H1 (cell line): ENCODE results near the gene NCAPD2. TPM values are rescaled to one million over a fixed set of nuclear protein-coding genes. Genes with fewer than 3 reads are reported as not detected.

Experiments used
- CTCF ChIA-PET: fragments of 300-600 bp; sonication (Branson Sonifier 250); formaldehyde crosslinking; loops from one replicate; lab custom pipeline; 2021; ENCODE audit not compliant: partially characterized antibody; lab: Charles Lee
- POLR2A ChIA-PET: fragments of 300-600 bp; sonication (Branson Sonifier 250); formaldehyde crosslinking; loops from one replicate; lab custom pipeline; 2021; ENCODE audit warnings: inconsistent platforms; ENCODE audit not compliant: partially characterized antibody; lab: Charles Lee
- DNase-seq, 2 experiments: peaks; one replicate each; pipeline versions ENCODE4 v3.0.0 to v3.0.0-alpha.2; 2010 to 2022; ENCODE audit warnings: low spot score in 2 of 2, low read depth in 1 of 2, mixed read lengths in 1 of 2
- FAIRE-seq: peaks from 2 replicates; lab custom pipeline; 2011; peaks lifted over from hg19 to GRCh38; lab: Jason Lieb, UNC
- H2AFZ ChIP-seq: 2 replicates; pipeline ENCODE4 v1.8.1; 2012; ENCODE audit warnings: low read length, inconsistent platforms
- H2AK5ac ChIP-seq: 2 replicates; pipeline ENCODE4 v1.6.1; 2013; ENCODE audit warnings: low read depth, low read length
- H2BK120ac ChIP-seq: replicated peaks from 2 replicates; pipeline ENCODE3; 2013; ENCODE audit warnings: low read depth, low read length, inconsistent platforms
- H2BK12ac ChIP-seq: 2 replicates; pipeline ENCODE4 v1.6.1; 2013; ENCODE audit warnings: low read depth, low read length
- H2BK15ac ChIP-seq: 2 replicates; pipeline ENCODE4 v1.6.1; 2013; ENCODE audit warnings: low read length
- H2BK20ac ChIP-seq: 2 replicates; pipeline ENCODE4 v1.6.1; 2013; ENCODE audit warnings: low read length
- H2BK5ac ChIP-seq: 2 replicates; pipeline ENCODE4 v1.6.1; 2013; ENCODE audit warnings: low read depth, low read length
- H3K14ac ChIP-seq: 2 replicates; pipeline ENCODE4 v1.6.1; 2013; ENCODE audit warnings: inconsistent platforms; ENCODE audit not compliant: insufficient read length
- H3K18ac ChIP-seq: 2 replicates; pipeline ENCODE4 v1.6.1; 2013; ENCODE audit warnings: low read length; ENCODE audit errors: extremely low read depth
- H3K23ac ChIP-seq: 2 replicates; pipeline ENCODE4 v1.6.1; 2013; ENCODE audit warnings: inconsistent platforms; ENCODE audit not compliant: insufficient read length
- H3K23me2 ChIP-seq: 2 replicates; pipeline ENCODE4 v1.6.1; 2013; ENCODE audit warnings: low read depth, low read length
- H3K27ac ChIP-seq: 2 replicates; pipeline ENCODE4 v1.6.1; 2011; ENCODE audit warnings: low read depth, low read length, inconsistent platforms
- H3K27me3 ChIP-seq, 4 experiments: replicated peaks in 1 of 4; 1 replicate in 1 of 4; 2 replicates in 3 of 4; pipeline versions ENCODE4 v1.6.1 to v1.8.1; 2011 to 2013; ENCODE audit warnings: low read length in 3 of 4, mild to moderate bottlenecking in 3 of 4, inconsistent platforms in 2 of 4, mixed read lengths in 2 of 4, moderate library complexity in 1 of 4; ENCODE audit not compliant: control insufficient read depth in 3 of 4, insufficient read depth in 3 of 4; ENCODE audit errors: extremely low read depth in 1 of 4
- H3K36me3 ChIP-seq, 4 experiments: 2 replicates each; pipeline versions ENCODE4 v1.6.1 to v1.8.1; 2011 to 2013; ENCODE audit warnings: mild to moderate bottlenecking in 4 of 4, low read length in 3 of 4, moderate library complexity in 2 of 4, control low read depth in 1 of 4, inconsistent platforms in 1 of 4; ENCODE audit not compliant: insufficient read depth in 4 of 4, control insufficient read depth in 2 of 4
- H3K4ac ChIP-seq: replicated peaks from 2 replicates; pipeline ENCODE3; 2013; ENCODE audit warnings: low read length, low read depth, mixed read lengths, inconsistent platforms; ENCODE audit not compliant: insufficient read length
- H3K4me1 ChIP-seq, 4 experiments: replicated peaks in 1 of 4; 1 replicate in 1 of 4; 2 replicates in 3 of 4; pipeline versions ENCODE4 v1.6.1 to v1.8.1; 2011 to 2013; ENCODE audit warnings: low read length in 3 of 4, inconsistent platforms in 2 of 4, mixed read lengths in 1 of 4; ENCODE audit not compliant: insufficient read depth in 4 of 4, control insufficient read depth in 3 of 4
- H3K4me2 ChIP-seq, 2 experiments: 2 replicates each; pipeline versions ENCODE4 v1.6.1 to v1.8.1; 2011 to 2013; ENCODE audit warnings: low read depth in 2 of 2, low read length in 2 of 2, control low read depth in 1 of 2, inconsistent platforms in 1 of 2, mild to moderate bottlenecking in 1 of 2; ENCODE audit not compliant: insufficient read depth in 1 of 2
- H3K4me3 ChIP-seq, 4 experiments: fragments of 200-600, 300-600 bp in 1 of 4; sonication (generic), shearing (Covaris generic), sonication (Bioruptor Twin) in 1 of 4; 2 replicates each; pipeline versions ENCODE4 v1.5.1 to v1.8.1; 2011 to 2016; ENCODE audit warnings: low read length in 4 of 4, low read depth in 3 of 4, control low read depth in 2 of 4, inconsistent platforms in 2 of 4, mild to moderate bottlenecking in 2 of 4, mixed read lengths in 1 of 4, moderate library complexity in 1 of 4; ENCODE audit not compliant: insufficient read depth in 2 of 4; ENCODE audit errors: extremely low read depth in 1 of 4
- H3K56ac ChIP-seq: replicated peaks from 2 replicates; pipeline ENCODE3; 2013; ENCODE audit warnings: low read depth, mild to moderate bottlenecking, mixed read lengths, low read length, inconsistent platforms; ENCODE audit not compliant: insufficient read length
- H3K79me1 ChIP-seq: 2 replicates; pipeline ENCODE4 v1.6.1; 2013; ENCODE audit warnings: low read depth, low read length, control low read depth
- H3K79me2 ChIP-seq, 2 experiments: 2 replicates each; pipeline versions ENCODE4 v1.6.1 to v1.8.1; 2012 to 2013; ENCODE audit warnings: low read length in 2 of 2, mild to moderate bottlenecking in 2 of 2, inconsistent platforms in 1 of 2; ENCODE audit not compliant: insufficient read depth in 2 of 2, control insufficient read depth in 1 of 2
- H3K9ac ChIP-seq, 4 experiments: replicated peaks in 1 of 4; 1 replicate in 1 of 4; 2 replicates in 3 of 4; pipeline versions ENCODE4 v1.6.1 to v1.8.1; 2011 to 2013; ENCODE audit warnings: low read depth in 3 of 4, low read length in 3 of 4, control low read depth in 2 of 4, mild to moderate bottlenecking in 2 of 4, moderate library complexity in 2 of 4, inconsistent platforms in 1 of 4; ENCODE audit errors: extremely low read depth in 1 of 4
- H3K9me3 ChIP-seq, 2 experiments: 2 replicates each; pipeline versions ENCODE4 v1.6.1 to v1.8.1; 2012 to 2013; ENCODE audit warnings: mild to moderate bottlenecking in 2 of 2, moderate library complexity in 2 of 2, control low read depth in 1 of 2, inconsistent platforms in 1 of 2, low read depth in 1 of 2, low read length in 1 of 2, mixed read lengths in 1 of 2; ENCODE audit not compliant: insufficient read depth in 2 of 2
- H4K20me1 ChIP-seq, 2 experiments: replicated peaks in 1 of 2; 2 replicates each; pipeline versions ENCODE3 to v1.8.1; 2011 to 2013; ENCODE audit warnings: inconsistent platforms in 2 of 2, low read length in 2 of 2, mild to moderate bottlenecking in 1 of 2; ENCODE audit not compliant: insufficient read depth in 2 of 2, control insufficient read depth in 1 of 2
- H4K5ac ChIP-seq: 2 replicates; pipeline ENCODE4 v1.6.1; 2013; ENCODE audit warnings: low read length, low read depth, mixed read lengths, inconsistent platforms; ENCODE audit not compliant: insufficient read length
- H4K8ac ChIP-seq: 2 replicates; pipeline ENCODE4 v1.8.0; 2013; ENCODE audit warnings: mild to moderate bottlenecking, moderate library complexity, low read length, inconsistent platforms; ENCODE audit not compliant: insufficient read depth; ENCODE audit errors: extremely low read depth
- H4K91ac ChIP-seq: replicated peaks from 2 replicates; pipeline ENCODE3; 2013; ENCODE audit warnings: low read length, mixed read lengths, inconsistent platforms; ENCODE audit not compliant: insufficient read length
- BACH1 ChIP-seq: IDR thresholded peaks from 2 replicates; pipeline ENCODE4 v1.6.1; 2012; ENCODE audit warnings: low read length, improper control_type of control experiment
- FOSL1 ChIP-seq: IDR thresholded peaks from 2 replicates; pipeline ENCODE4 v1.6.1; 2011; ENCODE audit warnings: mild to moderate bottlenecking, low read depth, low read length, moderate library complexity; ENCODE audit not compliant: insufficient read depth
- HDAC6 ChIP-seq: IDR thresholded peaks from one replicate; pipeline ENCODE4 v1.7.1; 2012; ENCODE audit warnings: low read depth, mild to moderate bottlenecking, inconsistent platforms, low read length, moderate library complexity
- POLR2A ChIP-seq, 2 experiments: IDR thresholded peaks; 1 replicate in 1 of 2; 2 replicates in 1 of 2; pipeline ENCODE4 v1.6.1; 2011; ENCODE audit warnings: low read depth in 2 of 2, low read length in 2 of 2, mild to moderate bottlenecking in 2 of 2; ENCODE audit errors: control extremely low read depth in 1 of 2
- RAD21 ChIP-seq, 2 experiments: IDR thresholded peaks in 1 of 2; conservative IDR thresholded peaks in 1 of 2; 2 replicates each; pipeline ENCODE4 v1.6.1; 2011; ENCODE audit warnings: low read depth in 2 of 2, low read length in 2 of 2, improper control_type of control experiment in 1 of 2, inconsistent platforms in 1 of 2, mild to moderate bottlenecking in 1 of 2, moderate library complexity in 1 of 2
- SP1 ChIP-seq: IDR thresholded peaks from 2 replicates; pipeline ENCODE4 v1.6.1; 2011; ENCODE audit warnings: low read depth, low read length
- SP4 ChIP-seq: IDR thresholded peaks from 2 replicates; pipeline ENCODE4 v1.6.1; 2012; ENCODE audit warnings: low read length, inconsistent platforms
- TAF1 ChIP-seq: IDR thresholded peaks from 2 replicates; pipeline ENCODE4 v1.6.1; 2011; ENCODE audit warnings: mild to moderate bottlenecking, low read depth, low read length
- TCF12 ChIP-seq: IDR thresholded peaks from 2 replicates; pipeline ENCODE4 v1.6.1; 2011; ENCODE audit warnings: low read depth, mild to moderate bottlenecking, low read length
- TEAD4 ChIP-seq: IDR thresholded peaks from 2 replicates; pipeline ENCODE4 v1.6.1; 2012; ENCODE audit warnings: low read depth, low read length, inconsistent platforms, mixed read lengths
- WGBS, 2 experiments: shearing (Covaris generic) in 1 of 2; methylation state at CpG; one replicate each; pipeline versions ENCODE4 v1.1.6 to v1.1.7; 2013 to 2015; ENCODE audit warnings: low lambda C conversion rate in 2 of 2, mixed read lengths in 2 of 2, inconsistent platforms in 1 of 2, low coverage in 1 of 2, missing lambda C conversion rate in 1 of 2; ENCODE audit not compliant: insufficient replicate concordance in 2 of 2, insufficient coverage in 1 of 2, insufficient read length in 1 of 2; ENCODE audit errors: extremely low coverage in 1 of 2, missing lambda C conversion rate in 1 of 2; 5-methylcytosine and 5-hydroxymethylcytosine counted together
- polyA plus RNA-seq, 7 experiments: library from polyadenylated mRNA; depleted of rRNA in 3 of 7; stranded (reverse) in 5 of 7; unstranded in 2 of 7; fragments of >200 nt in 5 of 7; fragments of 200-250 nt in 2 of 7; gene quantifications; 1 replicate in 5 of 7; 2 replicates in 1 of 7; 4 replicates in 1 of 7; pipeline versions ENCODE4 v1.2.1 to v1.2.3, GENCODE V29; 2011 to 2013; ENCODE audit warnings: missing spikeins in 2 of 7, mixed read lengths in 2 of 7
- total RNA-seq: library from RNA; stranded (reverse); fragmentation: NEBNext Ultra II Directional; extraction: Animal tissue kit (Norgen Biotek cat#: 25700); gene quantifications from 2 replicates; pipeline ENCODE4 v1.2.1, GENCODE V29; 2021

Gene NCAPD2
- total and polyA plus RNA-seq, 2 of the 8 experiments (the other 6 are each of a cell fraction or from before 2014, with no cell fraction given) = 55.8 to 132 TPM

GRCh38 chr12:6470375-6471163 lies 23.3 kb upstream of the NCAPD2 start, which contains the start of gene VAMP1:
VAMP1 (minus strand) TSS chr12:6470677; CDS start chr12:6470531, 146 bp downstream.
- H4K5ac ChIP-seq = peak within 1 kb of the TSS; percentile 92
- peak within 1 kb of the TSS; percentile 87; the same call in 1 of the 2 replicates for H4K8ac ChIP-seq
- WGBS, 2 experiments = 1% methylated on average over 50 of the region's 69 CpGs; no CpG with 5 or more reads in 1 of the 2 experiments
- peaks cover 0 to 10% of the 10 kb centered on the region in 2 experiments for H4K20me1 ChIP-seq
- H3K56ac ChIP-seq = peak within 1 kb of the TSS; percentile 93
- H3K9ac ChIP-seq = peak within 1 kb of the TSS in 3 of 4 experiments; percentile 75 to 77 (median 77); a peak in 6 of 7 replicates
- H3K4ac ChIP-seq = peak within 1 kb of the TSS; percentile 93
- H3K4me2 ChIP-seq = peak within 1 kb of the TSS; percentile 97 to 98
- FAIRE-seq = no peak
- H2BK15ac ChIP-seq = peak within 1 kb of the TSS; percentile 74
- H3K18ac ChIP-seq = peak within 1 kb of the TSS; percentile 96
- no peak within 1 kb of the TSS for H3K23ac ChIP-seq
- peak within 1 kb of the TSS; percentile 93 for H2AFZ ChIP-seq
- H4K91ac ChIP-seq = peak within 1 kb of the TSS; percentile 26
- H3K4me3 ChIP-seq = peak within 1 kb of the TSS; percentile 75 to 87 (median 86)
- peaks cover 12% of the 10 kb centered on the region for H3K23me2 ChIP-seq
- peak within 1 kb of the TSS; percentile 60; the same call in 1 of the 2 replicates for H2BK12ac ChIP-seq
- peaks cover 0 to 15% of the 10 kb centered on the region in 2 experiments; a peak in 2 of 4 replicates for H3K79me2 ChIP-seq
- H3K14ac ChIP-seq = no peak within 1 kb of the TSS
- POLR2A ChIA-PET = interaction anchor here (0.5 to 6.1 kb wide), 51 partner anchors 9 to 453 kb away, joined by 3 to 84 read pairs (median 4); partner anchors contain the start of genes CD27, CDCA3, GAPDH and LTBR
- peak within 1 kb of the TSS; percentile 67; the same call in 1 of the 2 replicates for H3K27ac ChIP-seq
- H3K36me3 ChIP-seq = peaks cover 0 to 4% (median 0%) of the 10 kb centered on the region in 4 experiments; a peak in 1 of 8 replicates
- peaks cover 4% of the 10 kb centered on the region for H3K79me1 ChIP-seq
- H3K27me3 ChIP-seq = no peaks in the 10 kb centered on the region; a peak in 1 of 7 replicates
- no peak within 1 kb of the TSS for H2BK20ac ChIP-seq
- peak; percentile 91 to 97 for DNase-seq
- peaks cover 0 to 2% of the 10 kb centered on the region in 2 experiments; a peak in 1 of 4 replicates for H3K9me3 ChIP-seq
- H2AK5ac ChIP-seq = no peak within 1 kb of the TSS
- H2BK120ac ChIP-seq = peak within 1 kb of the TSS; percentile 13
- CTCF ChIA-PET = interaction anchor here (0.6 to 1.6 kb wide), 9 partner anchors 9 to 145 kb away, joined by 3 to 7 read pairs (median 4); partner anchors contain the start of gene MRPL51
- peaks cover 3 to 7% (median 3%) of the 10 kb centered on the region in 4 experiments; a peak in 3 of 7 replicates for H3K4me1 ChIP-seq
- peak within 1 kb of the TSS; percentile 94 for H2BK5ac ChIP-seq
- TF ChIP-seq SP4 (no peak), SP1 (peak; percentile 90), TAF1 (peak; percentile 97), TEAD4 (no peak), POLR2A (IDR thresholded peaks at IDR 0.05; ENCODE audit: control extremely low read depth in 1 of 2, low read depth in 2 of 2, low read length in 2 of 2) (peak; percentile 99), HDAC6 (no peak), BACH1 (no peak), FOSL1 (no peak), TCF12 (peak; percentile 66; the same call in 1 of the 2 replicates), RAD21 (IDR thresholded peaks at IDR 0.05 in 1 of 2, conservative IDR thresholded peaks at IDR 0.05 in 1 of 2; ENCODE audit: low read depth in 2 of 2, low read length in 2 of 2) (no peak)
